ENCODE measurements around the gene LRRC75B. TPM values are rescaled to one million over a fixed set of nuclear protein-coding genes. Genes with fewer than 3 reads are reported as not detected.
"Not testable (repeated sequence)": the region's sequence is repeated elsewhere in the genome, so short reads cannot be mapped to it uniquely, and the experiment has no call there.

LRRC75B gene
- 10 to 100 TPM; 25.8 to 41.2 (median 32.1) TPM for polyA plus RNA-seq (ENCODE audit: insufficient read length in 4 of 4)

GRCh38 chr22:24592851-24593558, at the start of gene LRRC75B:
LRRC75B (minus strand) TSS chr22:24593073; CDS start chr22:24593039, 34 bp downstream.
- peak in 3 of 4 donors; percentile 58 to 67 (median 63) for DNase-seq (ENCODE audit: low read depth in 4 of 4, low spot score in 3 of 4)

- DNase-seq (ENCODE audit: low read depth in 4 of 4, low spot score in 3 of 4) = not testable (repeated sequence)
Observed at GRCh38 chr22:24642307-24642706, 49.4 kb upstream of the LRRC75B start.

- DNase-seq (ENCODE audit: low read depth in 4 of 4, low spot score in 3 of 4) = not testable (repeated sequence)
Observed at GRCh38 chr22:24636513-24636912, 43.6 kb upstream of the LRRC75B start.

GRCh38 chr22:24634776-24635389, 42.0 kb upstream of the LRRC75B start:
- not testable (repeated sequence) for DNase-seq (ENCODE audit: low read depth in 4 of 4, low spot score in 3 of 4)

- DNase-seq (ENCODE audit: low read depth in 4 of 4, low spot score in 3 of 4) = not testable (repeated sequence)
Observed at GRCh38 chr22:24633231-24634023, 40.6 kb upstream of the LRRC75B start.

GRCh38 chr22:24632642-24633041, 39.8 kb upstream of the LRRC75B start:
- not testable (repeated sequence) for DNase-seq (ENCODE audit: low read depth in 4 of 4, low spot score in 3 of 4)

- not testable (repeated sequence) for DNase-seq (ENCODE audit: low read depth in 4 of 4, low spot score in 3 of 4)
Observed at GRCh38 chr22:24631430-24632122, 38.7 kb upstream of the LRRC75B start.

- not testable (repeated sequence) for DNase-seq (ENCODE audit: low read depth in 4 of 4, low spot score in 3 of 4)
Observed at GRCh38 chr22:24630812-24631427, 38.0 kb upstream of the LRRC75B start.

- not testable (repeated sequence) for DNase-seq (ENCODE audit: low read depth in 4 of 4, low spot score in 3 of 4)
Observed at GRCh38 chr22:24629069-24629468, 36.2 kb upstream of the LRRC75B start.

GRCh38 chr22:24627911-24628310, 35.0 kb upstream of the LRRC75B start:
- DNase-seq (ENCODE audit: low read depth in 4 of 4, low spot score in 3 of 4) = not testable (repeated sequence)

GRCh38 chr22:24622596-24622995, 29.7 kb upstream of the LRRC75B start:
- DNase-seq (ENCODE audit: low read depth in 4 of 4, low spot score in 3 of 4) = not testable (repeated sequence)

- DNase-seq (ENCODE audit: low read depth in 4 of 4, low spot score in 3 of 4) = not testable (repeated sequence)
Observed at GRCh38 chr22:24621244-24621643, 28.4 kb upstream of the LRRC75B start.

GRCh38 chr22:24614794-24615193, 21.9 kb upstream of the LRRC75B start:
- DNase-seq (ENCODE audit: low read depth in 4 of 4, low spot score in 3 of 4) = not testable (repeated sequence)

- not testable (repeated sequence) for DNase-seq (ENCODE audit: low read depth in 4 of 4, low spot score in 3 of 4)
Observed at GRCh38 chr22:24609888-24610287, 17.0 kb upstream of the LRRC75B start.

GRCh38 chr22:24608327-24608726, 15.5 kb upstream of the LRRC75B start:
- DNase-seq (ENCODE audit: low read depth in 4 of 4, low spot score in 3 of 4) = not testable (repeated sequence)

- not testable (repeated sequence) for DNase-seq (ENCODE audit: low read depth in 4 of 4, low spot score in 3 of 4)
Observed at GRCh38 chr22:24607429-24607983, 14.6 kb upstream of the LRRC75B start.

- DNase-seq (ENCODE audit: low read depth in 4 of 4, low spot score in 3 of 4) = not testable (repeated sequence)
Observed at GRCh38 chr22:24606340-24606739, 13.5 kb upstream of the LRRC75B start.

GRCh38 chr22:24603770-24604629, 11.1 kb upstream of the LRRC75B start:
- not testable (repeated sequence) for DNase-seq (ENCODE audit: low read depth in 4 of 4, low spot score in 3 of 4)
